H1 (cell line): ENCODE data around the gene VENTX. TPM values are rescaled to one million over a fixed set of nuclear protein-coding genes. Genes with fewer than 3 reads are reported as not detected.

Source experiments
- CTCF ChIA-PET: fragments of 300-600 bp; sonication (Branson Sonifier 250); formaldehyde crosslinking; loops from one replicate; lab custom pipeline; 2021; ENCODE audit not compliant: partially characterized antibody; lab: Charles Lee
- POLR2A ChIA-PET: fragments of 300-600 bp; sonication (Branson Sonifier 250); formaldehyde crosslinking; loops from one replicate; lab custom pipeline; 2021; ENCODE audit warnings: inconsistent platforms; ENCODE audit not compliant: partially characterized antibody; lab: Charles Lee
- DNase-seq, 2 experiments: peaks; one replicate each; pipeline versions ENCODE4 v3.0.0 to v3.0.0-alpha.2; 2010 to 2022; ENCODE audit warnings: low spot score in 2 of 2, low read depth in 1 of 2, mixed read lengths in 1 of 2
- FAIRE-seq: peaks from 2 replicates; lab custom pipeline; 2011; peaks lifted over from hg19 to GRCh38; lab: Jason Lieb, UNC
- H2AFZ ChIP-seq: 2 replicates; pipeline ENCODE4 v1.8.1; 2012; ENCODE audit warnings: low read length, inconsistent platforms
- H2AK5ac ChIP-seq: 2 replicates; pipeline ENCODE4 v1.6.1; 2013; ENCODE audit warnings: low read depth, low read length
- H2BK120ac ChIP-seq: replicated peaks from 2 replicates; pipeline ENCODE3; 2013; ENCODE audit warnings: low read depth, low read length, inconsistent platforms
- H2BK12ac ChIP-seq: 2 replicates; pipeline ENCODE4 v1.6.1; 2013; ENCODE audit warnings: low read depth, low read length
- H2BK15ac ChIP-seq: 2 replicates; pipeline ENCODE4 v1.6.1; 2013; ENCODE audit warnings: low read length
- H2BK20ac ChIP-seq: 2 replicates; pipeline ENCODE4 v1.6.1; 2013; ENCODE audit warnings: low read length
- H2BK5ac ChIP-seq: 2 replicates; pipeline ENCODE4 v1.6.1; 2013; ENCODE audit warnings: low read depth, low read length
- H3K14ac ChIP-seq: 2 replicates; pipeline ENCODE4 v1.6.1; 2013; ENCODE audit warnings: inconsistent platforms; ENCODE audit not compliant: insufficient read length
- H3K18ac ChIP-seq: 2 replicates; pipeline ENCODE4 v1.6.1; 2013; ENCODE audit warnings: low read length; ENCODE audit errors: extremely low read depth
- H3K23ac ChIP-seq: 2 replicates; pipeline ENCODE4 v1.6.1; 2013; ENCODE audit warnings: inconsistent platforms; ENCODE audit not compliant: insufficient read length
- H3K23me2 ChIP-seq: 2 replicates; pipeline ENCODE4 v1.6.1; 2013; ENCODE audit warnings: low read depth, low read length
- H3K27ac ChIP-seq: 2 replicates; pipeline ENCODE4 v1.6.1; 2011; ENCODE audit warnings: low read depth, low read length, inconsistent platforms
- H3K27me3 ChIP-seq, 4 experiments: replicated peaks in 1 of 4; 1 replicate in 1 of 4; 2 replicates in 3 of 4; pipeline versions ENCODE4 v1.6.1 to v1.8.1; 2011 to 2013; ENCODE audit warnings: low read length in 3 of 4, mild to moderate bottlenecking in 3 of 4, inconsistent platforms in 2 of 4, mixed read lengths in 2 of 4, moderate library complexity in 1 of 4; ENCODE audit not compliant: control insufficient read depth in 3 of 4, insufficient read depth in 3 of 4; ENCODE audit errors: extremely low read depth in 1 of 4
- H3K36me3 ChIP-seq, 4 experiments: 2 replicates each; pipeline versions ENCODE4 v1.6.1 to v1.8.1; 2011 to 2013; ENCODE audit warnings: mild to moderate bottlenecking in 4 of 4, low read length in 3 of 4, moderate library complexity in 2 of 4, control low read depth in 1 of 4, inconsistent platforms in 1 of 4; ENCODE audit not compliant: insufficient read depth in 4 of 4, control insufficient read depth in 2 of 4
- H3K4ac ChIP-seq: replicated peaks from 2 replicates; pipeline ENCODE3; 2013; ENCODE audit warnings: low read length, low read depth, mixed read lengths, inconsistent platforms; ENCODE audit not compliant: insufficient read length
- H3K4me1 ChIP-seq, 4 experiments: replicated peaks in 1 of 4; 1 replicate in 1 of 4; 2 replicates in 3 of 4; pipeline versions ENCODE4 v1.6.1 to v1.8.1; 2011 to 2013; ENCODE audit warnings: low read length in 3 of 4, inconsistent platforms in 2 of 4, mixed read lengths in 1 of 4; ENCODE audit not compliant: insufficient read depth in 4 of 4, control insufficient read depth in 3 of 4
- H3K4me2 ChIP-seq, 2 experiments: 2 replicates each; pipeline versions ENCODE4 v1.6.1 to v1.8.1; 2011 to 2013; ENCODE audit warnings: low read depth in 2 of 2, low read length in 2 of 2, control low read depth in 1 of 2, inconsistent platforms in 1 of 2, mild to moderate bottlenecking in 1 of 2; ENCODE audit not compliant: insufficient read depth in 1 of 2
- H3K4me3 ChIP-seq, 4 experiments: fragments of 200-600, 300-600 bp in 1 of 4; sonication (generic), shearing (Covaris generic), sonication (Bioruptor Twin) in 1 of 4; 2 replicates each; pipeline versions ENCODE4 v1.5.1 to v1.8.1; 2011 to 2016; ENCODE audit warnings: low read length in 4 of 4, low read depth in 3 of 4, control low read depth in 2 of 4, inconsistent platforms in 2 of 4, mild to moderate bottlenecking in 2 of 4, mixed read lengths in 1 of 4, moderate library complexity in 1 of 4; ENCODE audit not compliant: insufficient read depth in 2 of 4; ENCODE audit errors: extremely low read depth in 1 of 4
- H3K56ac ChIP-seq: replicated peaks from 2 replicates; pipeline ENCODE3; 2013; ENCODE audit warnings: low read depth, mild to moderate bottlenecking, mixed read lengths, low read length, inconsistent platforms; ENCODE audit not compliant: insufficient read length
- H3K79me1 ChIP-seq: 2 replicates; pipeline ENCODE4 v1.6.1; 2013; ENCODE audit warnings: low read depth, low read length, control low read depth
- H3K79me2 ChIP-seq, 2 experiments: 2 replicates each; pipeline versions ENCODE4 v1.6.1 to v1.8.1; 2012 to 2013; ENCODE audit warnings: low read length in 2 of 2, mild to moderate bottlenecking in 2 of 2, inconsistent platforms in 1 of 2; ENCODE audit not compliant: insufficient read depth in 2 of 2, control insufficient read depth in 1 of 2
- H3K9ac ChIP-seq, 4 experiments: replicated peaks in 1 of 4; 1 replicate in 1 of 4; 2 replicates in 3 of 4; pipeline versions ENCODE4 v1.6.1 to v1.8.1; 2011 to 2013; ENCODE audit warnings: low read depth in 3 of 4, low read length in 3 of 4, control low read depth in 2 of 4, mild to moderate bottlenecking in 2 of 4, moderate library complexity in 2 of 4, inconsistent platforms in 1 of 4; ENCODE audit errors: extremely low read depth in 1 of 4
- H3K9me3 ChIP-seq, 2 experiments: 2 replicates each; pipeline versions ENCODE4 v1.6.1 to v1.8.1; 2012 to 2013; ENCODE audit warnings: mild to moderate bottlenecking in 2 of 2, moderate library complexity in 2 of 2, control low read depth in 1 of 2, inconsistent platforms in 1 of 2, low read depth in 1 of 2, low read length in 1 of 2, mixed read lengths in 1 of 2; ENCODE audit not compliant: insufficient read depth in 2 of 2
- H4K20me1 ChIP-seq, 2 experiments: replicated peaks in 1 of 2; 2 replicates each; pipeline versions ENCODE3 to v1.8.1; 2011 to 2013; ENCODE audit warnings: inconsistent platforms in 2 of 2, low read length in 2 of 2, mild to moderate bottlenecking in 1 of 2; ENCODE audit not compliant: insufficient read depth in 2 of 2, control insufficient read depth in 1 of 2
- H4K5ac ChIP-seq: 2 replicates; pipeline ENCODE4 v1.6.1; 2013; ENCODE audit warnings: low read length, low read depth, mixed read lengths, inconsistent platforms; ENCODE audit not compliant: insufficient read length
- H4K8ac ChIP-seq: 2 replicates; pipeline ENCODE4 v1.8.0; 2013; ENCODE audit warnings: mild to moderate bottlenecking, moderate library complexity, low read length, inconsistent platforms; ENCODE audit not compliant: insufficient read depth; ENCODE audit errors: extremely low read depth
- H4K91ac ChIP-seq: replicated peaks from 2 replicates; pipeline ENCODE3; 2013; ENCODE audit warnings: low read length, mixed read lengths, inconsistent platforms; ENCODE audit not compliant: insufficient read length
- KDM1A ChIP-seq: fragments of 200-600, 300-600 bp; sonication (generic); IDR thresholded peaks from 2 replicates; pipeline ENCODE4 v1.7.1; 2016; ENCODE audit warnings: mild to moderate bottlenecking, low read length, borderline replicate concordance
- RFX5 ChIP-seq: IDR thresholded peaks from 2 replicates; pipeline ENCODE4 v1.6.1; 2011; ENCODE audit warnings: low read depth, low read length, improper control_type of control experiment, borderline replicate concordance
- WGBS, 2 experiments: shearing (Covaris generic) in 1 of 2; methylation state at CpG; one replicate each; pipeline versions ENCODE4 v1.1.6 to v1.1.7; 2013 to 2015; ENCODE audit warnings: low lambda C conversion rate in 2 of 2, mixed read lengths in 2 of 2, inconsistent platforms in 1 of 2, low coverage in 1 of 2, missing lambda C conversion rate in 1 of 2; ENCODE audit not compliant: insufficient replicate concordance in 2 of 2, insufficient coverage in 1 of 2, insufficient read length in 1 of 2; ENCODE audit errors: extremely low coverage in 1 of 2, missing lambda C conversion rate in 1 of 2; 5-methylcytosine and 5-hydroxymethylcytosine counted together
- polyA plus RNA-seq, 7 experiments: library from polyadenylated mRNA; depleted of rRNA in 3 of 7; stranded (reverse) in 5 of 7; unstranded in 2 of 7; fragments of >200 nt in 5 of 7; fragments of 200-250 nt in 2 of 7; gene quantifications; 1 replicate in 5 of 7; 2 replicates in 1 of 7; 4 replicates in 1 of 7; pipeline versions ENCODE4 v1.2.1 to v1.2.3, GENCODE V29; 2011 to 2013; ENCODE audit warnings: missing spikeins in 2 of 7, mixed read lengths in 2 of 7
- total RNA-seq: library from RNA; stranded (reverse); fragmentation: NEBNext Ultra II Directional; extraction: Animal tissue kit (Norgen Biotek cat#: 25700); gene quantifications from 2 replicates; pipeline ENCODE4 v1.2.1, GENCODE V29; 2021

Gene VENTX
- total and polyA plus RNA-seq, 2 of the 8 experiments (the other 6 are each of a cell fraction or from before 2014, with no cell fraction given), result 5.6 TPM

DNA sequence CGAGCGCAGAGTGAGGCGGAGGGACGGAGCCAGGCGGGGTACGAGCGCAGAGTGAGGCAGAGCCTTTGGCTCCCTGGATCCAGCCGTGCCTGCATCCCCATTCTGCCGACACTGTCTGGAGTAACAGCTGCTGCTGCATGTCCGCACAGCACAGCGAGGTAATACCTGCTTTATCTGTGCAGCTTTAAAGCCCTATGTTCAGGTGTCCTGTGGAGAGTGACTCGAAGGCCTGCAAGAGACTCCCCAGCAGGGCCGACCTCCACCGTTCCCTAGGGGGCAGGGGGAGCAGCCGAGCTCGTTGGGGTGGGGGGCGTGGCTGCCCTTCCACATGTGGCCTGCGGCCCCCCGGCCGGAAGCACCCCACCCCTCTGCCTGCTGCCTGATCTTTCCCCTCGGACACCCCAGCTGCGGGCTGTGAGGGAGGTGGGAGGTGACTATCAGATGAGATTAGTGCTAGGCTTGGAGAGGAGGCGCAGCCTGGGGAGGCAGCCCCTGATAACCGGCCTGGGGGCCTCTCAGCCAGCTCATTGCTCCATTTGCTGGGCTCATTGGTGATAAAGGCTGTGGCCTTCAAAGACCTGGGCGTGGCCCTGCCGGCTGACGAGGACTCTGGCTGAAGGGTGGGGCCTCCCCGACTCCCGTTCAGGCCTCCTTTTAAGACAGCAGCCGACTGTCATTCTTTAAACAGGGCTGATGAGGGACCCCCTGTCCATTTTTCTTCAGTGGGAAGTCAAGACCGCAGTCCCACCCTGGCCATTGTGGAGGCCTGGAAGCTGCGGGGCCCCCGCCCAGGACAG, 8.0 kb downstream of the VENTX start:
- 0 out of 2 replicates have a peak, but pooled peaks cover 2% of the 10 kb centered on the region for H3K79me1 ChIP-seq
- H3K4me1 ChIP-seq, result peaks cover 0 to 15% (median 8%) of the 10 kb centered on the region in 4 experiments; a peak in 5 of 7 replicates
- H2AK5ac ChIP-seq, result no peak overlapping the region
- peaks cover 0 to 6% of the 10 kb centered on the region in 2 experiments for H4K20me1 ChIP-seq
- H3K14ac ChIP-seq, result no peak overlapping the region
- no peaks in the 10 kb centered on the region; a peak in 3 of 8 replicates for H3K36me3 ChIP-seq
- ChIA-PET POLR2A (interaction anchor here (1.0 to 2.3 kb wide), 4 partner anchors 7 to 26 kb away, joined by 3 to 5 read pairs (median 4); partner anchors contain the start of gene VENTX), CTCF (interaction anchor here (0.9 to 3.6 kb wide), 10 partner anchors 12 to 342 kb away, joined by 3 to 24 read pairs (median 7); no protein-coding TSS in a partner anchor)
- no peak overlapping the region for H3K27ac ChIP-seq
- TF ChIP-seq KDM1A (peak; percentile 50; the same call in 1 of the 2 replicates), RFX5 (no peak)
- H2BK12ac ChIP-seq, result peak overlapping the region; percentile 72; the same call in 1 of the 2 replicates
- H3K4me2 ChIP-seq, result no peak overlapping the region
- H3K23ac ChIP-seq, result no peak overlapping the region
- H3K79me2 ChIP-seq, result no peaks in the 10 kb centered on the region
- peak overlapping the region; percentile 83 for H3K18ac ChIP-seq
- H3K4me3 ChIP-seq, result no peak overlapping the region
- no peaks in the 10 kb centered on the region for H3K9me3 ChIP-seq
- H4K91ac ChIP-seq, result peak overlapping the region; percentile 84
- H2BK20ac ChIP-seq, result peak overlapping the region; percentile 38
- H3K56ac ChIP-seq, result no peak overlapping the region
- peak overlapping the region; percentile 91 for H3K4ac ChIP-seq
- H3K23me2 ChIP-seq, result 0 out of 2 replicates have a peak, but pooled peaks cover 1% of the 10 kb centered on the region
- peak overlapping the region; percentile 96; the same call in 1 of the 2 replicates for H2BK5ac ChIP-seq
- FAIRE-seq (no peak), DNase-seq (no peak)
- no peak overlapping the region for H4K5ac ChIP-seq
- no peak overlapping the region for H3K9ac ChIP-seq
- no peak overlapping the region for H2AFZ ChIP-seq
- H2BK120ac ChIP-seq, result peak overlapping the region; percentile 29
- WGBS, 2 experiments, result 90% methylated on average over 25 of the region's 33 CpGs; no CpG with 5 or more reads in 1 of the 2 experiments
- no peak overlapping the region; the same call in 1 of the 2 replicates for H4K8ac ChIP-seq
- H2BK15ac ChIP-seq, result no peak overlapping the region; the same call in 1 of the 2 replicates
- no peaks in the 10 kb centered on the region; a peak in 3 of 7 replicates for H3K27me3 ChIP-seq
